Measurements from ENCODE around the gene PINLYP. TPM values are rescaled to one million over a fixed set of nuclear protein-coding genes. Genes with fewer than 3 reads are reported as not detected.

The PINLYP gene
- total RNA-seq, 4 donors from 2014 or later: 7.5 to 45.7 (median 21.6) TPM

- Histone ChIP-seq H3K27ac (peak within 1 kb of the TSS in 1 of 4 donors; percentile 50), H3K9me3 (no peaks in the 10 kb centered on the region), H3K27me3 (no peaks in the 10 kb centered on the region), H3K4me1 (peaks cover 0 to 20% (median 0%) of the 10 kb centered on the region in 4 donors), H3K4me3 (no peak within 1 kb of the TSS), H3K36me3 (peaks cover 0 to 48% (median 0%) of the 10 kb centered on the region in 3 donors)
- no peak for TF ChIP-seq CTCF (IDR thresholded peaks at IDR 0.05)
- TF ChIP-seq POLR2A (IDR thresholded peaks at IDR 0.05): no peak
- no peak for TF ChIP-seq EP300 (IDR thresholded peaks at IDR 0.05)
- no peak for DNase-seq (ENCODE audit: low spot score in 2 of 2)
- 91% methylated on average over 3 of the region's 3 CpGs for WGBS, 2 donors
Observed at GRCh38 chr19:43611788-43612187, 36.2 kb downstream of the PINLYP start, which contains the start of gene SRRM5. SRRM5 (plus strand) TSS chr19:43612088; CDS start chr19:43612122, 34 bp downstream.

GRCh38 chr19:43612374-43612773 is 36.8 kb downstream of the PINLYP start:
- WGBS, 2 donors: 94 to 96% methylated on average over 12 of the region's 12 CpGs

DNA sequence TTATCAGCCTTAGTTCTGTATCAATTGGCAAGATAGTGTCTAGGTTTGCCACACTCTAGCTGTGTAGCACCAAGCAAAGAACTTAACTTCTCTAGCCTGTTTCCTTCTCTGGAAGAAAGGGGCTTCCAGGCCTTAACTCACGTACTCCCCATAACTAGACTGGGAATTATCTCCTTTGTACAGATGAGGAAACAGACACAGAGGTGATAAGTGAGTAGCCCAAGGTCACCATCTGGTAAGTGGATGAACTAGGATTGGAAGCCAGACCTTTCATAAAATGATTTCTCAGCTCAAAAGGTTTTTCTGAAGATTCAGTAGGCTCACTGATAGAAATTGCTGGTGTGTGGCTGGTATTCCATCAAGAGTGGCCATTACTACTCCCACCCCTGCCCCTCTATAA is 40.7 kb downstream of the PINLYP start:
- Histone ChIP-seq H3K27me3 (no peaks in the 10 kb centered on the region), H3K9me3 (no peaks in the 10 kb centered on the region), H3K4me3 (no peak overlapping the region), H3K27ac (no peak overlapping the region), H3K4me1 (peaks cover 0 to 40% (median 11%) of the 10 kb centered on the region in 4 donors), H3K36me3 (peaks cover 0 to 30% (median 0%) of the 10 kb centered on the region in 3 donors)
- DNase-seq (ENCODE audit: low spot score in 2 of 2): no peak
- TF ChIP-seq CTCF (IDR thresholded peaks at IDR 0.05) (no peak), EP300 (IDR thresholded peaks at IDR 0.05) (no peak), POLR2A (IDR thresholded peaks at IDR 0.05) (no peak)
- 48 to 58% methylated on average over 1 of the region's 1 CpG for WGBS, 2 donors

More at GRCh38 chr19:43612374-43612773, 36.8 kb downstream of the PINLYP start:
- no peak overlapping the region for H3K4me3 ChIP-seq
- H3K9me3 ChIP-seq: no peaks in the 10 kb centered on the region
- DNase-seq (ENCODE audit: low spot score in 2 of 2): no peak
- no peak overlapping the region for H3K27ac ChIP-seq
- H3K4me1 ChIP-seq: peaks cover 0 to 24% (median 0%) of the 10 kb centered on the region in 4 donors
- TF ChIP-seq CTCF (IDR thresholded peaks at IDR 0.05) (no peak), EP300 (IDR thresholded peaks at IDR 0.05) (no peak), POLR2A (IDR thresholded peaks at IDR 0.05) (no peak)
- no peaks in the 10 kb centered on the region for H3K27me3 ChIP-seq
- peaks cover 0 to 42% (median 0%) of the 10 kb centered on the region in 3 donors for H3K36me3 ChIP-seq

- peaks cover 0 to 40% (median 11%) of the 10 kb centered on the region in 4 donors for H3K4me1 ChIP-seq
- H3K9me3 ChIP-seq: no peaks in the 10 kb centered on the region
- peaks cover 0 to 24% (median 0%) of the 10 kb centered on the region in 3 donors for H3K36me3 ChIP-seq
- no peak overlapping the region for H3K4me3 ChIP-seq
- no peaks in the 10 kb centered on the region for H3K27me3 ChIP-seq
- WGBS, 2 donors: 91% methylated on average over 6 of the region's 6 CpGs
- no peak for DNase-seq (ENCODE audit: low spot score in 2 of 2)
- no peak for TF ChIP-seq POLR2A (IDR thresholded peaks at IDR 0.05)
- TF ChIP-seq CTCF (IDR thresholded peaks at IDR 0.05): no peak
- no peak for TF ChIP-seq EP300 (IDR thresholded peaks at IDR 0.05)
- no peak overlapping the region for H3K27ac ChIP-seq
Observed at GRCh38 chr19:43616954-43617353, 41.4 kb downstream of the PINLYP start.

- 0 to 2% methylated on average over 14 of the region's 14 CpGs for WGBS, 2 donors
- Histone ChIP-seq H3K36me3 (peaks cover 0 to 6% (median 0%) of the 10 kb centered on the region in 3 donors), H3K4me3 (peak overlapping the region; percentile 59 to 99 (median 92)), H3K9me3 (no peaks in the 10 kb centered on the region), H3K27me3 (no peaks in the 10 kb centered on the region), H3K27ac (peak overlapping the region; percentile 94 to 96 (median 96)), H3K4me1 (peaks cover 0 to 40% (median 11%) of the 10 kb centered on the region in 4 donors)
- no peak for DNase-seq (ENCODE audit: low spot score in 2 of 2)
- TF ChIP-seq EP300 (IDR thresholded peaks at IDR 0.05) (no peak), CTCF (IDR thresholded peaks at IDR 0.05) (no peak), POLR2A (IDR thresholded peaks at IDR 0.05) (no peak)
Observed at GRCh38 chr19:43618921-43619261, 43.3 kb downstream of the PINLYP start.

Data from tibial nerve (tissue), 4 donors.